ENCODE data around the gene MPDZ. TPM values are rescaled to one million over a fixed set of nuclear protein-coding genes. Genes with fewer than 3 reads are reported as not detected.
A peak's percentile ranks its signal among the peaks of the same experiment; 100 is the strongest.

Gene MPDZ
- total RNA-seq, 1 donor from 2014 or later = 97.0 TPM

- no peaks in the 10 kb centered on the region for H3K4me1 Mint-ChIP-seq (ENCODE audit: unreplicated experiment)
- peaks cover 25% of the 10 kb centered on the region for H3K36me3 Mint-ChIP-seq (ENCODE audit: low read depth, unreplicated experiment)
- H3K27me3 Mint-ChIP-seq (ENCODE audit: unreplicated experiment) = no peaks in the 10 kb centered on the region
- no peak for DNase-seq (ENCODE audit: low spot score)
- no peak overlapping the region for H3K4me3 Mint-ChIP-seq (ENCODE audit: unreplicated experiment)
- TF ChIP-seq CTCF (IDR thresholded peaks at IDR 0.05; ENCODE audit: unreplicated experiment) = no peak
- no peak overlapping the region for H3K27ac Mint-ChIP-seq (ENCODE audit: unreplicated experiment)
- H3K9me3 Mint-ChIP-seq (ENCODE audit: unreplicated experiment) = no peaks in the 10 kb centered on the region
Observed at GRCh38 chr9:13179257-13179656, 100.2 kb downstream of the MPDZ start.

GRCh38 chr9:13175732-13176131, 103.8 kb downstream of the MPDZ start:
- TF ChIP-seq CTCF (IDR thresholded peaks at IDR 0.05; ENCODE audit: unreplicated experiment) = no peak
- Mint-ChIP-seq H3K36me3 (ENCODE audit: low read depth, unreplicated experiment) (peaks cover 29% of the 10 kb centered on the region), H3K27ac (ENCODE audit: unreplicated experiment) (no peak overlapping the region), H3K27me3 (ENCODE audit: unreplicated experiment) (no peaks in the 10 kb centered on the region), H3K9me3 (ENCODE audit: unreplicated experiment) (no peaks in the 10 kb centered on the region), H3K4me1 (ENCODE audit: unreplicated experiment) (peaks cover 7% of the 10 kb centered on the region), H3K4me3 (ENCODE audit: unreplicated experiment) (no peak overlapping the region)
- no peak for DNase-seq (ENCODE audit: low spot score)

GRCh38 chr9:13174906-13175639, 104.4 kb downstream of the MPDZ start:
- Mint-ChIP-seq H3K4me3 (ENCODE audit: unreplicated experiment) (no peak overlapping the region), H3K27ac (ENCODE audit: unreplicated experiment) (peak overlapping the region; percentile 5), H3K27me3 (ENCODE audit: unreplicated experiment) (no peaks in the 10 kb centered on the region)

GRCh38 chr9:13173553-13173952, 105.9 kb downstream of the MPDZ start:
- Mint-ChIP-seq H3K27me3 (ENCODE audit: unreplicated experiment) (no peaks in the 10 kb centered on the region), H3K9me3 (ENCODE audit: unreplicated experiment) (no peaks in the 10 kb centered on the region), H3K27ac (ENCODE audit: unreplicated experiment) (no peak overlapping the region), H3K4me3 (ENCODE audit: unreplicated experiment) (no peak overlapping the region), H3K4me1 (ENCODE audit: unreplicated experiment) (peaks cover 11% of the 10 kb centered on the region), H3K36me3 (ENCODE audit: low read depth, unreplicated experiment) (peaks cover 22% of the 10 kb centered on the region)
- no peak for TF ChIP-seq CTCF (IDR thresholded peaks at IDR 0.05; ENCODE audit: unreplicated experiment)
- DNase-seq (ENCODE audit: low spot score) = no peak

More at GRCh38 chr9:13174906-13175639, 104.4 kb downstream of the MPDZ start:
- peaks cover 27% of the 10 kb centered on the region for H3K36me3 Mint-ChIP-seq (ENCODE audit: low read depth, unreplicated experiment)
- TF ChIP-seq CTCF (IDR thresholded peaks at IDR 0.05; ENCODE audit: unreplicated experiment) = no peak
- DNase-seq (ENCODE audit: low spot score) = no peak
- H3K9me3 Mint-ChIP-seq (ENCODE audit: unreplicated experiment) = no peaks in the 10 kb centered on the region
- peaks cover 7% of the 10 kb centered on the region for H3K4me1 Mint-ChIP-seq (ENCODE audit: unreplicated experiment)

GRCh38 chr9:13171261-13171660, 108.2 kb downstream of the MPDZ start:
- no peak for TF ChIP-seq CTCF (IDR thresholded peaks at IDR 0.05; ENCODE audit: unreplicated experiment)
- Mint-ChIP-seq H3K4me1 (ENCODE audit: unreplicated experiment) (peaks cover 11% of the 10 kb centered on the region), H3K27me3 (ENCODE audit: unreplicated experiment) (no peaks in the 10 kb centered on the region), H3K36me3 (ENCODE audit: low read depth, unreplicated experiment) (peaks cover 18% of the 10 kb centered on the region), H3K27ac (ENCODE audit: unreplicated experiment) (no peak overlapping the region), H3K4me3 (ENCODE audit: unreplicated experiment) (no peak overlapping the region), H3K9me3 (ENCODE audit: unreplicated experiment) (no peaks in the 10 kb centered on the region)
- DNase-seq (ENCODE audit: low spot score) = no peak
